Mesendoderm (in vitro differentiated cells): ENCODE data around the gene RPL12.
A peak's percentile ranks its signal among the peaks of the same experiment; 100 is the strongest.

Experiments
- DNase-seq: peaks from one replicate; pipeline ENCODE4 v3.0.0; 2013
- H2AK5ac ChIP-seq: 2 replicates; pipeline ENCODE4 v1.6.1; 2013; ENCODE audit warnings: low read length, inconsistent platforms
- H2BK120ac ChIP-seq: 2 replicates; pipeline ENCODE4 v1.6.1; 2013; ENCODE audit warnings: low read depth, mild to moderate bottlenecking, low read length, moderate library complexity, mixed read lengths
- H2BK15ac ChIP-seq: replicated peaks from 2 replicates; pipeline ENCODE4 v1.6.1; 2013; ENCODE audit warnings: low read depth, mild to moderate bottlenecking, moderate library complexity
- H2BK5ac ChIP-seq: 2 replicates; pipeline ENCODE4 v1.6.1; 2013; ENCODE audit warnings: low read length, inconsistent platforms
- H3K18ac ChIP-seq: 2 replicates; pipeline ENCODE4 v1.6.1; 2013; ENCODE audit warnings: mild to moderate bottlenecking, low read length, mixed read lengths
- H3K23ac ChIP-seq: one replicate; pipeline ENCODE4 v1.6.1; 2013; ENCODE audit warnings: low read length
- H3K27ac ChIP-seq: 2 replicates; pipeline ENCODE4 v1.5.1; 2013; ENCODE audit warnings: low read depth, mild to moderate bottlenecking, inconsistent platforms, low read length, moderate library complexity
- H3K27me3 ChIP-seq: 2 replicates; pipeline ENCODE4 v1.6.1; 2013; ENCODE audit warnings: low read length, control low read depth, mild to moderate bottlenecking, inconsistent platforms; ENCODE audit not compliant: insufficient read depth, poor library complexity
- H3K36me3 ChIP-seq: 2 replicates; pipeline ENCODE4 v1.6.1; 2013; ENCODE audit warnings: low read length, inconsistent platforms; ENCODE audit not compliant: control insufficient read depth, insufficient read depth
- H3K4ac ChIP-seq: one replicate; pipeline ENCODE4 v1.6.1; 2013; ENCODE audit warnings: low read depth, mild to moderate bottlenecking, low read length, moderate library complexity
- H3K4me1 ChIP-seq: 2 replicates; pipeline ENCODE4 v1.6.1; 2013; ENCODE audit warnings: low read depth, low read length, inconsistent platforms; ENCODE audit not compliant: control insufficient read depth
- H3K4me2 ChIP-seq: 2 replicates; pipeline ENCODE4 v1.6.1; 2013; ENCODE audit warnings: low read length
- H3K4me3 ChIP-seq: 2 replicates; pipeline ENCODE4 v1.5.1; 2013; ENCODE audit warnings: mild to moderate bottlenecking, low read length
- H3K56ac ChIP-seq: one replicate; pipeline ENCODE4 v1.6.1; 2013; ENCODE audit warnings: low read length
- H3K79me1 ChIP-seq: 2 replicates; pipeline ENCODE4 v1.6.1; 2013; ENCODE audit warnings: low read length, inconsistent platforms
- H3K79me2 ChIP-seq: 2 replicates; pipeline ENCODE4 v1.6.1; 2013; ENCODE audit warnings: mild to moderate bottlenecking, low read length; ENCODE audit not compliant: control insufficient read depth, insufficient read depth
- H3K9ac ChIP-seq: 2 replicates; pipeline ENCODE4 v1.6.1; 2013; ENCODE audit warnings: low read length, inconsistent platforms
- H4K5ac ChIP-seq: one replicate; pipeline ENCODE4 v1.6.1; 2013; ENCODE audit warnings: low read length
- H4K8ac ChIP-seq: one replicate; pipeline ENCODE4 v1.6.1; 2013; ENCODE audit warnings: low read depth, mild to moderate bottlenecking, control low read depth, low read length, moderate library complexity
- WGBS: extraction: QIAGEN DNeasy Blood & Tissue Kit; methylation state at CpG from one replicate; pipeline ENCODE4 v1.1.7; 2013; ENCODE audit warnings: low lambda C conversion rate, missing lambda C conversion rate; ENCODE audit not compliant: insufficient coverage; ENCODE audit errors: extremely low coverage; 5-methylcytosine and 5-hydroxymethylcytosine counted together

RPL12 gene

DNA sequence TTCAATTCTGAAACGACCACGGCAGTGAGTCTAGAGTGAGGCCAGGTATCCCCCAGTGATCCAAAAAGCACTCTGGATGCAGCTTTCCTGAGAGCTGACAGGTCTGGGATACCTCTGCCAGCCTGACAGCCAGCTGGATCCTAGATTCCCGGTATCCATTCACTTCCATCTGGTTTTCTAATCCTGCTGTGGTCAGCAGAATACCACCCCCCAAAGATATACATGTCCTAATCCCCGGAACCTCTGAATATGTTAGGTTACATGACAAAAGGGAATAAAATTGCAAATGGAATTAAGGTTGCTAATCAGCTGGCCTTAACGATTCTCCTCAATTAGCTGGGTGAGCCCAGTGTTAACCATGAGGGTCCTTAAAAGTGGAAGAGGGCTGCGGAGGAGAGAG is 28.4 kb downstream of the RPL12 start:
- Histone ChIP-seq H3K23ac (no peak overlapping the region), H3K36me3 (no peaks in the 10 kb centered on the region), H2BK5ac (no peak overlapping the region), H3K4me3 (no peak overlapping the region), H2AK5ac (no peak overlapping the region), H4K5ac (no peak overlapping the region), H2BK15ac (no peak overlapping the region), H3K18ac (no peak overlapping the region), H3K56ac (peak overlapping the region; percentile 83), H3K9ac (peak overlapping the region; percentile 78), H3K79me2 (peaks cover 6% of the 10 kb centered on the region), H2BK120ac (no peak overlapping the region), H3K27ac (no peak overlapping the region), H3K27me3 (no peaks in the 10 kb centered on the region), H4K8ac (no peak overlapping the region), H3K79me1 (peaks cover 9% of the 10 kb centered on the region), H3K4me1 (peaks cover 7% of the 10 kb centered on the region), H3K4me2 (peak overlapping the region; percentile 69), H3K4ac (no peak overlapping the region)
- no peak for DNase-seq
- no CpG with 5 or more reads among the region's 6 CpGs for WGBS

DNA sequence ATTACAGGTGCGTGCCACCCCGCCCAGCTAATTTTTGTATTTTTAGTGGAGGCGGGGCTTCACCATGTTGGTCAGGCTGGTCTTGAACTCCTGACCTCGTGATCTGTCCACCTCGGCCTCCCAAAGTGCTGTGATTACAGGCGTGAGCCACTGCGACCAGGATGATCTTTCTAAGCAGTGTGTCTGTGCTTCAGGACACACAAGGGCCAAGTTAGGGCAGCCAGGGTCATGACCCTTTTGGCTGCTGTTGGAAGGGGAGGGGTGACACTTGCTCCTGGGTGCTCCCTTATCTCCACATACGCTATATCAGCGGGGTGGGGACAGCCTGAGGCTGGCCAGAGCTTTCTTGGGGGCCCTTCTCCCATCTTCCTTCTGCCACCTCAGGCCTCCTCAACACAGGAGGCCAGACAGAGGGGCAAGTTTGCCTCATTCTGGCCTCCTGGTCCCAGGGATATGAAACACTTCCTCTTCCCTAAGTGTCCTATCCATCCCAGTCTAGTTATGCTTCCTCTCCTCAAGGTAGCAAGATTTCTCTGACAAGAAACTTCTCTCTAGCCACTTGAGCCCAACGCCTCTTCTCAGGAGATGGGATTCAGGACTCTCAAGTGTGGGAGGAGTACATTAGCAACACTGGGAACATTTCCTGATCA is 28.9 kb downstream of the RPL12 start:
- peaks cover 7% of the 10 kb centered on the region for H3K4me1 ChIP-seq
- H2BK5ac ChIP-seq = no peak overlapping the region
- no peak overlapping the region for H4K8ac ChIP-seq
- H3K36me3 ChIP-seq = no peaks in the 10 kb centered on the region
- H3K79me1 ChIP-seq = peaks cover 9% of the 10 kb centered on the region
- no peak overlapping the region for H3K18ac ChIP-seq
- no peak overlapping the region for H2AK5ac ChIP-seq
- H3K27ac ChIP-seq = no peak overlapping the region
- H3K23ac ChIP-seq = no peak overlapping the region
- H4K5ac ChIP-seq = no peak overlapping the region
- no peak for DNase-seq
- WGBS = no CpG with 5 or more reads among the region's 10 CpGs
- no peak overlapping the region for H3K4me3 ChIP-seq
- no peak overlapping the region for H2BK120ac ChIP-seq
- H3K4me2 ChIP-seq = no peak overlapping the region
- peaks cover 6% of the 10 kb centered on the region for H3K79me2 ChIP-seq
- peak overlapping the region; percentile 83 for H3K56ac ChIP-seq
- peak overlapping the region; percentile 78 for H3K9ac ChIP-seq
- H2BK15ac ChIP-seq = no peak overlapping the region
- no peaks in the 10 kb centered on the region for H3K27me3 ChIP-seq
- no peak overlapping the region for H3K4ac ChIP-seq

DNA sequence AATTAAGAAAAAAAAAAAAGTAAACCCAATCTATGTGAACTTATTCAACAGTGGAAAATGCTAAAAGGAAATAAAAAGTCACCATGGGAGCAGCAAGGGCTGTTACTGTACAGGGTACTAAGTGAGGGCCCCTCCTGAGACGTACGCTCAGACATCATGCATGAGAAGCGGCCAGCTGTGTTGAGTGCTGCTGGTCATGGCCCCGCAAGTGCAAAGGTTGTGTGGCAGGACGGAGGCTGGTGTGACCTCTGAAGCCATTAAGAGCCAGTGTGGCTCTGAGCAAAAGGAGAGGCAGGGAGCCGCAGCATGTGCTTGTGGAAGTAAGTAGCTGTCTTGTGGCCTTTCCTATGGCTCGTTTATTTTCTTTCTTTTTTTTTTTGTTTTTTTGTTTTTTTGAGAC is 30.1 kb downstream of the RPL12 start:
- H2BK120ac ChIP-seq = no peak overlapping the region
- no peak overlapping the region for H4K5ac ChIP-seq
- no peak overlapping the region for H2AK5ac ChIP-seq
- no peak overlapping the region for H3K56ac ChIP-seq
- H3K9ac ChIP-seq = no peak overlapping the region
- H3K4me3 ChIP-seq = no peak overlapping the region
- no peak overlapping the region for H3K18ac ChIP-seq
- no peak overlapping the region for H3K4me2 ChIP-seq
- no peak for DNase-seq
- H2BK5ac ChIP-seq = no peak overlapping the region
- H3K27me3 ChIP-seq = no peaks in the 10 kb centered on the region
- H3K27ac ChIP-seq = no peak overlapping the region
- H3K23ac ChIP-seq = no peak overlapping the region
- no peak overlapping the region for H3K4ac ChIP-seq
- H2BK15ac ChIP-seq = no peak overlapping the region
- H3K79me2 ChIP-seq = peaks cover 6% of the 10 kb centered on the region
- H3K79me1 ChIP-seq = peaks cover 9% of the 10 kb centered on the region
- H3K4me1 ChIP-seq = peaks cover 7% of the 10 kb centered on the region
- H4K8ac ChIP-seq = no peak overlapping the region
- no peaks in the 10 kb centered on the region for H3K36me3 ChIP-seq
- no CpG with 5 or more reads among the region's 7 CpGs for WGBS

DNA sequence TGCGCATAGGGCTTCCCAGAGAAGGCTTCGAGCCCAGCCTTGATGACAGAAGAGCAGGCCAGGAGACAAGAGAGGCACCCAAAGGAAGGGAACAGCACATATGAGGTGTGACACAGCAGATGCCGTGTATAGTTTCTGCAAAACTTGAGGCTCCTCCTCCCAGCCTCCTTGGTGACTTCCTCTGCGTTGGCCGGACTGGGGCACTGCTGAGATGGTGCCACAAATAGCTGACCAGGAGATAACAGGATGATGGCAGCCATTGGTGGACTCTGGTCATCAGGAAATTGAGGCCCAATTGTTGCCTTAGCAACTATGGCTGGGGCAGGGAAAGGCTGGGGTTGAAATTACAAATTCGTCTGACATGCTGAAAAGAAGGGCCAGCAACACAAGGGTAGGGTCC is 31.9 kb downstream of the RPL12 start:
- Histone ChIP-seq H4K5ac (no peak overlapping the region), H3K23ac (no peak overlapping the region), H4K8ac (no peak overlapping the region), H2BK120ac (no peak overlapping the region), H3K79me1 (peaks cover 7% of the 10 kb centered on the region), H3K4me2 (no peak overlapping the region), H2BK5ac (no peak overlapping the region), H2BK15ac (no peak overlapping the region), H3K4me3 (no peak overlapping the region), H3K36me3 (no peaks in the 10 kb centered on the region), H3K27me3 (no peaks in the 10 kb centered on the region), H3K56ac (no peak overlapping the region), H3K27ac (no peak overlapping the region), H3K9ac (no peak overlapping the region), H3K79me2 (no peaks in the 10 kb centered on the region), H2AK5ac (no peak overlapping the region), H3K18ac (no peak overlapping the region), H3K4ac (no peak overlapping the region), H3K4me1 (peaks cover 5% of the 10 kb centered on the region)
- DNase-seq = no peak
- WGBS = no CpG with 5 or more reads among the region's 6 CpGs

DNA sequence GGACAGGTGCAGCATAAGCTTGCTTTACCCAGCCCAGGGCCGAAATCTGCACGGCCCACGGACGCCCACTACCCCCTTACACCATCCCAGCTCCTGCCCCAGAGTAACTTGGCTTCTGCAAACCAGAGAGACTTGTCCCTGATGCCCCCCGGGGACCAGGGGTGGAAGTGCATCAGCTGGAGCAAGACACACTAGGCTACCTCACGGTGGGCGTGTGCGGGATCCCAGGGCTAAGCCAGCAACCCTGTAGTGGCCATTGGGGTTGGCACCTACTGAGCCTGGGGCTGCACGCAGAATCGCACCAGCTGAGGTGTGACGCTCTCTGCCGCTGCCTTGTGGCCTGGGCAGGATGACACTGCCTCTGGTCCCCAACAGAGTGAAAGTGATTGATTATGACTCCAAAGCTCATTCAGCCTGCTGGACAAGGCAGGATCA is 33.2 kb downstream of the RPL12 start:
- no peak overlapping the region for H3K9ac ChIP-seq
- DNase-seq = peak; percentile 88
- no peak overlapping the region for H2BK5ac ChIP-seq
- H3K56ac ChIP-seq = no peak overlapping the region
- H4K8ac ChIP-seq = no peak overlapping the region
- no peaks in the 10 kb centered on the region for H3K27me3 ChIP-seq
- H3K23ac ChIP-seq = no peak overlapping the region
- H3K4me1 ChIP-seq = peaks cover 3% of the 10 kb centered on the region
- H3K4ac ChIP-seq = no peak overlapping the region
- H3K4me3 ChIP-seq = no peak overlapping the region
- H4K5ac ChIP-seq = no peak overlapping the region
- no peak overlapping the region for H2BK15ac ChIP-seq
- H3K18ac ChIP-seq = no peak overlapping the region
- no peaks in the 10 kb centered on the region for H3K79me2 ChIP-seq
- peaks cover 4% of the 10 kb centered on the region for H3K79me1 ChIP-seq
- no peak overlapping the region for H3K4me2 ChIP-seq
- H3K36me3 ChIP-seq = no peaks in the 10 kb centered on the region
- WGBS = no CpG with 5 or more reads among the region's 12 CpGs
- H2BK120ac ChIP-seq = no peak overlapping the region
- no peak overlapping the region for H2AK5ac ChIP-seq
- no peak overlapping the region for H3K27ac ChIP-seq
